B cell (primary cell): ENCODE data around the gene LRRC8B.

Experiments used
- CTCF ChIP-seq: fragments of 200-600 bp; IDR thresholded peaks from one replicate; pipeline ENCODE4 v1.8.0; 2022; ENCODE audit warnings: antibody characterized with exemption, mild to moderate bottlenecking
- EZH2 ChIP-seq: IDR thresholded peaks from 2 replicates; pipeline ENCODE4 v1.6.1; 2012; ENCODE audit warnings: borderline replicate concordance, low read depth, mild to moderate bottlenecking, moderate library complexity, low read length; ENCODE audit not compliant: insufficient read depth, poor library complexity, severe bottlenecking

DNA sequence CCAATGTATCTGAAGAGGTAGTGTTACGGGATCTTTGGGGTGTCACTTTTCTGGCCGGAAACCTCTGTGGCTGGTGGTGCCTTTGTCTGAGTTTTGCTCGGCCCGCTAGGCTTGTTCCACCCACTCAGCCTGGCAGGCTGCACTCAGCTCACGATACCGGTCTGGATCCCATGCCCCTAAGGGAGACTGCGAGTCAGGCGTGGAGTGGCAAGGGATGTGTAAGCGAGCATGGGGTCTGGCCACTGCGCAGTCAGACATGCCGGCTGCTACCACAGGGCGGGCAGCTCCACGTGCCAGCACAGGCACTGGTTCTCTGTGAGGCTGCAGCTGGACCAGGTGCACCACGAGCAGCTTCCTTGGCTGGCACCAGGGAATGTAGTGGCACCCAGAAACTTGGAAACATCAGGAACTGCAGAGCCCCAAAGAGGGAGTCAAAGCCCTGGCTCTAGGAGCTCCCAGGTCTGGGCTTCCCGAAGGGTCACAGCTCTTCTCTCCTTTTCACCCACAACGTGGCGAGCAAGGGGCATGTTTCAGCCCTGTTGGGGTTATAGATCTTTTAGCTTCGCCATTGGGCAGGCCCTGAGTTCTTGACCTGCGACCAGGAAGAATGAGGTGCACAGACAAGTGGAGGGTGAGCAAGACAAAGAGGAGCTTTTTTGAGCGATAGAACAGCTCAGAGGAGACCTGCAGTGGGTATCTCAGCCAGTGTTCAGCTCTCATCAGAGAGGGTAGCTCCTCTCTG, 84.5 kb downstream of the LRRC8B start:
- TF ChIP-seq CTCF (no peak), EZH2 (no peak)
